ENCODE measurements around the gene TMC1.
"Not testable (repeated sequence)": the region's sequence is repeated elsewhere in the genome, so short reads cannot be mapped to it uniquely, and the experiment has no call there.

The TMC1 gene

GRCh38 chr9:72529531-72529930 is 8.1 kb downstream of the TMC1 start:
- no peak for FAIRE-seq
- TF ChIP-seq POLR2A (IDR thresholded peaks at IDR 0.05; ENCODE audit: low read depth, low read length) = no peak
- no peak for TF ChIP-seq TAF1 (IDR thresholded peaks at IDR 0.05; ENCODE audit: borderline replicate concordance, low read depth, low read length)
- TF ChIP-seq POLR2AphosphoS5 (IDR thresholded peaks at IDR 0.05; ENCODE audit: low read depth, low read length) = no peak
- DNase-seq (ENCODE audit: insufficient read length) = no peak

GRCh38 chr9:72533322-72533721 is 11.9 kb downstream of the TMC1 start:
- TF ChIP-seq POLR2AphosphoS5 (IDR thresholded peaks at IDR 0.05; ENCODE audit: low read depth, low read length) = no peak
- no peak for TF ChIP-seq TAF1 (IDR thresholded peaks at IDR 0.05; ENCODE audit: borderline replicate concordance, low read depth, low read length)
- no peak for TF ChIP-seq POLR2A (IDR thresholded peaks at IDR 0.05; ENCODE audit: low read depth, low read length)
- DNase-seq (ENCODE audit: insufficient read length) (no peak), FAIRE-seq (no peak)

DNA sequence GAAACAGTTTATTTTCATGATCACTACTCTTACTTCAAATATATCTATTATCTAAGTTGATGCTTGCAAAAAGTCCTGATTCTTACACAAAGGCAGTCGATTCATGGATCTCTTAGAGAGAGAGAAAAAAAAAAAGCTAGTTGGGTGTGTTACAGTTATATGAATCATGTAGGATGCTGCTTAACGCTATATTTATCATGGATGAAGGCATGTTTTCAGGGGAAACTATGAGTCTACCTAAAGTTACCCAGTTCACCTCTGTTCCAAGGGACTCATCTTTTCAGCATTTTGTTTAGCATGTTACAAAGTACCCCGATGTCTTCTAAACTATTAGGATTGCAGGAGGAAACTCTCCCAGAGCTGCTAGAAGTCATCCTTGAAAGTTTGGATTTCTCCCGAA is 13.5 kb downstream of the TMC1 start:
- DNase-seq (ENCODE audit: insufficient read length) (no peak), FAIRE-seq (no peak)
- no peak for TF ChIP-seq TAF1 (IDR thresholded peaks at IDR 0.05; ENCODE audit: borderline replicate concordance, low read depth, low read length)

- FAIRE-seq = no peak
- DNase-seq (ENCODE audit: insufficient read length) = no peak
- no peak for TF ChIP-seq POLR2A (IDR thresholded peaks at IDR 0.05; ENCODE audit: low read depth, low read length)
- no peak for TF ChIP-seq TAF1 (IDR thresholded peaks at IDR 0.05; ENCODE audit: borderline replicate concordance, low read depth, low read length)
- no peak for TF ChIP-seq POLR2AphosphoS5 (IDR thresholded peaks at IDR 0.05; ENCODE audit: low read depth, low read length)
Observed at GRCh38 chr9:72537011-72537545, 15.7 kb downstream of the TMC1 start.

DNA sequence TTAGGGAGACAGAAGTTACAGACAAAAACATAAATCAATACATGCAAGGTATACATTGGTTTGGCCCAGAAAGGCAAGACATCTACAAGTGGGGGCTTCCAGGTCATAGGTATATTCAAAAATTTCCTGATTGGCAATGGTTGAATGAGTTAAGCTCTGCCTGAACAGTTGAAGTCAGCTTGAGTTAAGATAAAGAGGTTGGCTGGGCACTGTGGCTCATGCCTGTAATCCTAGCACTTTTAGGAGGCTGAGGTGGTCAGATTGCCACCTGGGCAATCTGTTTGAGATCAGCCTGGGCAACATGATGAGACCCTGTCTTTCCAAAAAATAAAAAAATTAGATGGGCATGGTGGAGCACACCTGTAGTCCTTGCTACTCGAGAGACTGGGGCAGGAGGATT is 16.3 kb downstream of the TMC1 start:
- DNase-seq (ENCODE audit: insufficient read length) (no peak), FAIRE-seq (no peak)
- TF ChIP-seq TAF1 (IDR thresholded peaks at IDR 0.05; ENCODE audit: borderline replicate concordance, low read depth, low read length) (no peak), POLR2A (IDR thresholded peaks at IDR 0.05; ENCODE audit: low read depth, low read length) (no peak), POLR2AphosphoS5 (IDR thresholded peaks at IDR 0.05; ENCODE audit: low read depth, low read length) (no peak)

DNA sequence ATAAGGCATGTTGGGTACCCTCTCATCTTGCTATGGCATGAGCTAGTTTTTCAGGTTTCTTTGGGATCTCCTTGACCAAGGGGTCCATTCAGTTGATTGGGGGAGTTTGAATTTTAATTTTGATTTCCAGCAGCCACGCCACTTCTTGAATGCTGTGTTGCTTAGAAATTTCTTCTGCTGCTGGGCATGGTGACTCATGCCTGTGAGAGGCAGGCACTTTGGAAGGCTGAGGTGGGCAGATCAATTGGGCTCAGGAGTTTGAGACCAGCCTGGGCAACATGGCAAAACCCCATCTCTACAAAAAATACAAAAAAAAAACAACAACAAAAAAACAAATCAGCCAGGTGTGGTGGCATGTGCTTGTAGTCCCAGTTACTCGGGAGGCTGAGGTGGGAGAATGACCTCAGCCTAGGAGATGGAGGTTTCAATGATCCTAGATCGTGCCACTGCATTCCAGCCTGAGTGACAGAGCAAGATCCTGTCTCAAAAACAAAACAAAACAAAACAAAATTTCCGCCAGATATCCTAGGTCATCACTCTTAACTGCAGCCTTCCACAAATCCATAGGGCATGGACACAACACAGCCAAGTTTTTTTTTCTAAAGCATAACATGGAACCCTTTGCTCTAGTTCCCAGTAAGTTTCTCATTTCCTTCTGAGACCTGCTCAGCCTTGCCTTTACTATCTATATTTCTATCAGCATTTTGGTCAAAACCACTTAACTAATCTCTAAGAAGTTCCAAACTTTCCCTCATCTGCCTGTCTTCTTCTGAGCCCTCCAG is 17.7 kb downstream of the TMC1 start:
- FAIRE-seq = no peak
- TF ChIP-seq POLR2A (IDR thresholded peaks at IDR 0.05; ENCODE audit: low read depth, low read length) = no peak
- TF ChIP-seq TAF1 (IDR thresholded peaks at IDR 0.05; ENCODE audit: borderline replicate concordance, low read depth, low read length) = no peak
- no peak for TF ChIP-seq POLR2AphosphoS5 (IDR thresholded peaks at IDR 0.05; ENCODE audit: low read depth, low read length)
- DNase-seq (ENCODE audit: insufficient read length) = no peak

- FAIRE-seq (no peak), DNase-seq (ENCODE audit: insufficient read length) (no peak)
- no peak for TF ChIP-seq TAF1 (IDR thresholded peaks at IDR 0.05; ENCODE audit: borderline replicate concordance, low read depth, low read length)
- TF ChIP-seq POLR2AphosphoS5 (IDR thresholded peaks at IDR 0.05; ENCODE audit: low read depth, low read length) = no peak
- TF ChIP-seq POLR2A (IDR thresholded peaks at IDR 0.05; ENCODE audit: low read depth, low read length) = no peak
Observed at GRCh38 chr9:72539824-72540347, 18.5 kb downstream of the TMC1 start.

DNA sequence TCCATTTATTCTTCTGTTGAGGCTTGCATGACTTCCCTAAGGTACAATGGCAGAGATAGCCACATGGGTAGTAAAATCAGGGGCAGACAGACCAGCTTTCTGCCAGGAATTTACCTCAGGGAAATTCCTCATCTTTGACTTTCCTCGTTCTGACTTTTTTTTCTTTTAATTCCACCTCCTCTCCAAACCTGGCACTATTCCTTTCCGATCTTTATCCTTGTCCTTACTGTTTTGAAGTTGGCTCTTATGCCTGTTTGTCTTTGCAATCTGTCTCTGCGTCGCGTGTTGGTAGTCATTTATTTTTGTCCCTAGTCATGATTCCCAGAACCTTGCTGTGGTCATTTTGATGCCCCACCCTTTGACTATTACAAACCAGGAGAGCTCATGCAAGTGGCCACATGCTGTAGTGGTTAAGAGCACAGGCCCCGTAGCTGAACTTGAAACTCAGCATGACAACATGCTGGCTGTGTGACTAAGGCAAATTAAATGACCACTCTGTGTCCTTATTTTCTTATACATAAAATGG is 19.0 kb downstream of the TMC1 start:
- DNase-seq (ENCODE audit: insufficient read length) (no peak), FAIRE-seq (no peak)
- TF ChIP-seq TAF1 (IDR thresholded peaks at IDR 0.05; ENCODE audit: borderline replicate concordance, low read depth, low read length) (no peak), POLR2AphosphoS5 (IDR thresholded peaks at IDR 0.05; ENCODE audit: low read depth, low read length) (no peak), POLR2A (IDR thresholded peaks at IDR 0.05; ENCODE audit: low read depth, low read length) (no peak)

DNA sequence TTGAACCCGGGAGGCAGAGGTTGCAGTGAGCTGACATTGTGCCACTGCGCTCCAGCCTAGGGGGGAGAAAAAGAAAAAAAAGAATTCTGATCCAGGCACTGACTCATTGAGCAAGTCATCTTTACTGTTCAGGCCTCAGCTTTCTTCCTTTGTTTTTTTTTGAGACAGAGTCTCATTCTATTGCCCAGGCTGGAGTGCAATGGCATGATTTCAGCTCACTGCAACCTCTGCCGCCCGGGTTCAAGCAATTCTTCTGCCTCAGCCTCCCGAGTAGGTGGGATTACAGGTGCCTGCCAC is 21.1 kb downstream of the TMC1 start:
- not testable (repeated sequence) for DNase-seq (ENCODE audit: insufficient read length); FAIRE-seq

GRCh38 chr9:72542917-72543316 is 21.5 kb downstream of the TMC1 start:
- DNase-seq (ENCODE audit: insufficient read length) = no peak
- FAIRE-seq = no peak
- TF ChIP-seq POLR2A (IDR thresholded peaks at IDR 0.05; ENCODE audit: low read depth, low read length) (no peak), POLR2AphosphoS5 (IDR thresholded peaks at IDR 0.05; ENCODE audit: low read depth, low read length) (no peak), TAF1 (IDR thresholded peaks at IDR 0.05; ENCODE audit: borderline replicate concordance, low read depth, low read length) (no peak)

DNA sequence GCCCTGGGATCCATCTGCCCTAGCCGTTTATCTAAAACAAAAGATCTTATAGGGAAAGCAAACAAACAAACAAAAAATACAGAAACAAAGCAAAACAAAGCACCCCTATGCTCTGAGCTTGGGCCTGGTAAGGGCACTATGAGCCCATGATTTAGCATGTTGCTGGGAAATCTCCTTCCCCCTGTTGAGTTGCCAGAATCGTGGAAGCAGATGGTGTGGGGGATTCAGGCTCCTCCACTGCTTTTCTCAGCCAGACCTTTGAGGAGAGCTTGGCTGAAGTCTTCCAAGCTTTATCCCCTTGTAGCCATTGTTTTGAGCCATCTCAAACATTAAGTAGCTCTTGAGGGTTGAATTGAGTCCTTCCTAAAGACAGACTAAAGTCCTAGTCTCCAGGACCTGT is 29.9 kb downstream of the TMC1 start:
- DNase-seq (ENCODE audit: insufficient read length) (no peak), FAIRE-seq (no peak)
- TF ChIP-seq TAF1 (IDR thresholded peaks at IDR 0.05; ENCODE audit: borderline replicate concordance, low read depth, low read length) (no peak), POLR2AphosphoS5 (IDR thresholded peaks at IDR 0.05; ENCODE audit: low read depth, low read length) (no peak), POLR2A (IDR thresholded peaks at IDR 0.05; ENCODE audit: low read depth, low read length) (no peak)

DNA sequence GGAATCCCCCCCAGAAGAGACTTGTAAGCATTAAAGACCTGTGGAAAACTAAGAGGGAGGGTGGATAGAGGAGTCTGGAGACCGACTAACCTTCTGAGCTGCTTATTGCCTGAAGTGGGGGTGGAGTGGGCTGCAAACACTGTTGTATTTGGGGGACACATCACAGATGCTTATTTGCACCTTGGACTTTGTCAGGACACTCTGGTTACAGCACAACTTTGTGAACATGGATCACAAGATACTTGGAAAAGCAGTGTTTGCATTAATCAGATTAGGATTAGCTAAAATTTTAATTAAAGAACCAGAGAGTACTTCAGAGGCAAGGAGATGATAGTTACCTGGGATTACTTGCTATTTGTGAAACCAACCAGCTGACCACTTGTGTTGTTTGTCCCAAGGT is 30.9 kb downstream of the TMC1 start:
- FAIRE-seq (no peak), DNase-seq (ENCODE audit: insufficient read length) (no peak)
- TF ChIP-seq POLR2A (IDR thresholded peaks at IDR 0.05; ENCODE audit: low read depth, low read length) (no peak), POLR2AphosphoS5 (IDR thresholded peaks at IDR 0.05; ENCODE audit: low read depth, low read length) (no peak), TAF1 (IDR thresholded peaks at IDR 0.05; ENCODE audit: borderline replicate concordance, low read depth, low read length) (no peak)

All from GM12892 (cell line).